GM23248 (cell line): ENCODE measurements around the gene TREX2. TPM values are rescaled to one million over a fixed set of nuclear protein-coding genes. Genes with fewer than 3 reads are reported as not detected.

Experiments used
- DNase-seq: peaks from one replicate; pipeline ENCODE4 v3.0.0-alpha.2; 2015
- H2AFZ ChIP-seq: fragments of 200-600 bp; sonication (generic); 2 replicates; pipeline ENCODE4 v1.6.1; 2016; ENCODE audit warnings: antibody characterized with exemption
- H3F3A ChIP-seq: fragments of 200-600 bp; sonication (generic); 2 replicates; pipeline ENCODE4 v1.6.1; 2016; ENCODE audit warnings: mild to moderate bottlenecking, antibody characterized with exemption, mixed run types; ENCODE audit not compliant: insufficient read depth
- H3K27ac ChIP-seq: fragments of 200-600 bp; sonication (generic); 2 replicates; pipeline ENCODE4 v1.5.1; 2016; ENCODE audit warnings: mild to moderate bottlenecking
- H3K27me3 ChIP-seq: fragments of 200-600 bp; sonication (generic); replicated peaks from 2 replicates; pipeline ENCODE4 v1.6.1; 2016; ENCODE audit warnings: mild to moderate bottlenecking; ENCODE audit not compliant: insufficient read depth
- H3K36me3 ChIP-seq: fragments of 200-600 bp; sonication (generic); 2 replicates; pipeline ENCODE4 v1.6.1; 2016; ENCODE audit warnings: low read depth, mild to moderate bottlenecking
- H3K4me1 ChIP-seq: fragments of 200-600 bp; sonication (generic); 2 replicates; pipeline ENCODE4 v1.6.1; 2016; ENCODE audit warnings: mild to moderate bottlenecking; ENCODE audit not compliant: insufficient read depth
- H3K4me2 ChIP-seq: fragments of 200-600 bp; sonication (generic); one replicate; pipeline ENCODE4 v1.6.1; 2016; ENCODE audit warnings: mild to moderate bottlenecking; ENCODE audit not compliant: unreplicated experiment
- H3K4me3 ChIP-seq: fragments of 200-600 bp; sonication (generic); 2 replicates; pipeline ENCODE4 v1.5.1; 2016; ENCODE audit warnings: mild to moderate bottlenecking
- H3K79me2 ChIP-seq: fragments of 200-600 bp; sonication (generic); 2 replicates; pipeline ENCODE4 v1.6.1; 2016; ENCODE audit warnings: mild to moderate bottlenecking; ENCODE audit not compliant: insufficient read depth
- H3K9ac ChIP-seq: fragments of 200-600 bp; sonication (generic); 2 replicates; pipeline ENCODE4 v1.6.1; 2016; ENCODE audit warnings: mild to moderate bottlenecking
- H3K9me2 ChIP-seq: fragments of 200-600 bp; sonication (generic); 2 replicates; pipeline ENCODE4 v1.6.1; 2016; ENCODE audit warnings: mixed run types, mild to moderate bottlenecking, moderate library complexity; ENCODE audit not compliant: insufficient read depth
- H3K9me3 ChIP-seq: fragments of 200-600 bp; sonication (generic); one replicate; pipeline ENCODE4 v1.6.1; 2017; ENCODE audit warnings: low read depth
- H4K20me1 ChIP-seq: fragments of 200-600 bp; sonication (generic); 2 replicates; pipeline ENCODE4 v1.6.0; 2016; ENCODE audit not compliant: insufficient read depth
- EZH2 ChIP-seq: fragments of 200-600 bp; sonication (generic); IDR thresholded peaks from 2 replicates; pipeline ENCODE4 v1.6.1; 2018; ENCODE audit warnings: antibody characterized with exemption, mild to moderate bottlenecking; ENCODE audit not compliant: insufficient read depth, poor library complexity, severe bottlenecking
- EZH2phosphoT487 ChIP-seq: fragments of 200-600 bp; sonication (generic); IDR thresholded peaks from 2 replicates; pipeline ENCODE4 v1.6.1; 2018; ENCODE audit warnings: antibody characterized with exemption, moderate library complexity, mild to moderate bottlenecking, low read depth; ENCODE audit not compliant: insufficient read depth
- WGBS, 2 experiments: methylation state at CpG; one replicate each; pipeline ENCODE4 v1.1.6; 2015 to 2017; ENCODE audit warnings: low lambda C conversion rate in 2 of 2, low coverage in 1 of 2; ENCODE audit errors: missing lambda C conversion rate in 2 of 2; 5-methylcytosine and 5-hydroxymethylcytosine counted together
- in situ Hi-C: fragments of 300-500 bp; cut with MboI; formaldehyde crosslinking; loops from 2 replicates; pipeline ENCODE4 v1.15.0; 2020
- polyA plus RNA-seq: library from polyadenylated mRNA; unstranded; fragments of >200 nt; fragmentation: Nextera tagmentation; extraction: Ambion mirVana; gene quantifications from 2 replicates; pipeline ENCODE4 v1.2.1, GENCODE V29; 2016
- total RNA-seq: library from RNA; depleted of rRNA; stranded (reverse); fragments of >200 nt; shearing (Covaris generic); gene quantifications from 2 replicates; pipeline ENCODE4 v1.2.3, GENCODE V29; 2014

Gene TREX2
- total and polyA plus RNA-seq, 2 experiments from 2014 or later: 0.24 to 0.76 TPM

GRCh38 chrX:153485396-153486080, 39.7 kb upstream of the TREX2 start:
- Histone ChIP-seq H3K4me3 (no peak overlapping the region), H3F3A (no peaks in the 10 kb centered on the region), H3K9me2 (no peaks in the 10 kb centered on the region), H3K9ac (no peak overlapping the region), H3K79me2 (no peaks in the 10 kb centered on the region), H2AFZ (no peak overlapping the region), H3K27me3 (no peaks in the 10 kb centered on the region), H3K27ac (no peak overlapping the region), H3K4me1 (peaks cover 6% of the 10 kb centered on the region; the same call in 1 of the 2 replicates), H4K20me1 (no peaks in the 10 kb centered on the region), H3K4me2 (no peak overlapping the region), H3K9me3 (no peaks in the 10 kb centered on the region), H3K36me3 (no peaks in the 10 kb centered on the region)
- TF ChIP-seq EZH2 (no peak), EZH2phosphoT487 (no peak)
- WGBS, 2 experiments: 94 to 98% methylated on average over 8 to 27 of the region's 30 CpGs
- DNase-seq: no peak
- in situ Hi-C loops: no loop called here

- no peaks in the 10 kb centered on the region for H3F3A ChIP-seq
- 92 to 97% methylated on average over 6 to 9 of the region's 23 CpGs for WGBS, 2 experiments
- H3K4me1 ChIP-seq: peaks cover 7% of the 10 kb centered on the region
- H3K9me3 ChIP-seq: no peaks in the 10 kb centered on the region
- H3K27ac ChIP-seq: no peak overlapping the region
- no peak overlapping the region for H2AFZ ChIP-seq
- DNase-seq: no peak
- H4K20me1 ChIP-seq: no peaks in the 10 kb centered on the region
- no peaks in the 10 kb centered on the region for H3K36me3 ChIP-seq
- H3K9me2 ChIP-seq: no peaks in the 10 kb centered on the region
- H3K4me2 ChIP-seq: no peak overlapping the region
- no peak overlapping the region for H3K9ac ChIP-seq
- H3K79me2 ChIP-seq: no peaks in the 10 kb centered on the region
- in situ Hi-C loops: no loop called here
- TF ChIP-seq EZH2phosphoT487 (no peak), EZH2 (no peak)
- H3K4me3 ChIP-seq: no peak overlapping the region
- no peaks in the 10 kb centered on the region for H3K27me3 ChIP-seq
Observed at GRCh38 chrX:153482376-153483015, 36.6 kb upstream of the TREX2 start.

GRCh38 chrX:153481043-153481442, 35.2 kb upstream of the TREX2 start:
- H3K9ac ChIP-seq: no peak overlapping the region
- 67 to 78% methylated on average over 3 to 4 of the region's 13 CpGs for WGBS, 2 experiments
- peaks cover 19% of the 10 kb centered on the region for H3K4me1 ChIP-seq
- no peaks in the 10 kb centered on the region for H3K9me3 ChIP-seq
- H3K27ac ChIP-seq: no peak overlapping the region
- H3K4me3 ChIP-seq: no peak overlapping the region
- DNase-seq: no peak
- TF ChIP-seq EZH2: no peak
- no peak for TF ChIP-seq EZH2phosphoT487
- 0 out of 2 replicates have a peak, but pooled peaks cover 2% of the 10 kb centered on the region for H3F3A ChIP-seq
- no peaks in the 10 kb centered on the region for H3K79me2 ChIP-seq
- in situ Hi-C loops: no loop called here
- H3K9me2 ChIP-seq: no peaks in the 10 kb centered on the region
- H3K36me3 ChIP-seq: no peaks in the 10 kb centered on the region
- no peak overlapping the region for H2AFZ ChIP-seq
- no peaks in the 10 kb centered on the region for H3K27me3 ChIP-seq
- H4K20me1 ChIP-seq: no peaks in the 10 kb centered on the region
- no peak overlapping the region for H3K4me2 ChIP-seq

GRCh38 chrX:153478746-153479145, 32.9 kb upstream of the TREX2 start:
- Histone ChIP-seq H3K9ac (no peak overlapping the region), H3F3A (0 out of 2 replicates have a peak, but pooled peaks cover 4% of the 10 kb centered on the region), H2AFZ (no peak overlapping the region), H3K79me2 (no peaks in the 10 kb centered on the region), H3K9me3 (no peaks in the 10 kb centered on the region), H3K27me3 (no peaks in the 10 kb centered on the region), H3K4me3 (no peak overlapping the region), H3K4me2 (no peak overlapping the region), H3K9me2 (no peaks in the 10 kb centered on the region), H3K27ac (no peak overlapping the region), H4K20me1 (no peaks in the 10 kb centered on the region), H3K36me3 (no peaks in the 10 kb centered on the region), H3K4me1 (peaks cover 28% of the 10 kb centered on the region)
- 78 to 100% methylated on average over 2 to 5 of the region's 16 CpGs for WGBS, 2 experiments
- TF ChIP-seq EZH2phosphoT487: no peak
- TF ChIP-seq EZH2: no peak
- in situ Hi-C loops: no loop called here
- no peak for DNase-seq
